Activated CD4-positive, alpha-beta T cell treated with anti-CD3 and anti-CD28 coated beads for 48 hours (primary cell): Measurements from ENCODE around the gene RCC1.
"Not testable (repeated sequence)": the region's sequence is repeated elsewhere in the genome, so short reads cannot be mapped to it uniquely, and the experiment has no call there.

Source experiments
- DNase-seq: peaks from one replicate; pipeline ENCODE4 v3.0.0-alpha.2; 2020

The RCC1 gene

GRCh38 chr1:28512058-28512611, 6.3 kb downstream of the RCC1 start:
- DNase-seq, result peak; percentile 21

GRCh38 chr1:28514445-28514933, 8.6 kb downstream of the RCC1 start:
- DNase-seq, result not testable (repeated sequence)

DNA sequence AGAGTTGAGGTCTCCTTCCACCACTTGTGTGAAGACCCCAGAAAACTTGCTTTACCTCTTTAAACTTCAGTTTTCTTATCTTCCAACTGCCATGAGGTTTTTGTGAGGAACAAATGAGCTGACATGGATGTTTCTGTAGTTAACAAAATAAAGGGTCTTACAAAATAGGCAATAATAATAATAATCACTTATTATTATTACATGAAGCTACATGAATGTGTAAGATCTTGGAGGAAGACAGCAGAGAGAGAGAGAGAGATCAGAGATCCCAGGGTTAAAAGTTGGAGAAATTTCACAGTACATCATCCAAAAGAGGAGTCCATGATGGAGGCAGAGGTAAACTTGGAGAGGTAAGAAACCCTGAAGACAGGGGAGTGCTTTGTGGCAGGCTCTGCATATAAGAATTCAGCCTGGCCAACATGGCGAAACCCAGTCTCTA, 10.7 kb downstream of the RCC1 start:
- DNase-seq, result no peak

GRCh38 chr1:28517649-28517999, 11.8 kb downstream of the RCC1 start:
- no peak for DNase-seq

GRCh38 chr1:28518000-28518744, 12.3 kb downstream of the RCC1 start:
- DNase-seq, result peak; percentile 95

DNA sequence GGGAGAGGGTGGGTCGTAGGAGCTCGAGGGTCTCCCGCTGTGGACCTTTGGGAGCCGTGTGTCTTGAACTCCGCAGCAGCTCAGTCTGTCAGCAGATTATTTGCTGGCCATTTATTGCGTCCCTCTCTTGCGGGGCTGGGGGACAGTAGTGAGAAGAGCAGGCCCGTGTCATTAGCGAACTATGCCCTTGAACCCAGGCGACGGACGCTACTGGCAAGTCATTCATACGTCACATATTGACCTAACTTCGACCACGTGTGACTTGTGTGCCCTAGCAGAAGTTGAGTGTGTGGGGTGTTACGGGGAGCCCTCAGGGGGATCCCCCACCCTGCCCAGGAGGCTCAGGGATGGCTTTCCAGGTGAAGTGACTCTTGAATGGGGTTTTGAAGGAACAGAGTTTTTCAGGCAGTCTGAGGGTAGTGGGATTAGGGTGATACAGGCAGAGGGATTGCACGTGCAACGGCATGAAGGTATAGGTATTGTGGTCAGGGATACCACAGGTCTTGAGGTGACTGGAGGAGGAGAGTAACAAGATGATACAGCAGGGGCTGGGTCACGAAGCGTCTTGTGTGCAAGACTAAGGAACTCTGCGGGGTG, 13.0 kb downstream of the RCC1 start:
- DNase-seq, result peak; percentile 74

DNA sequence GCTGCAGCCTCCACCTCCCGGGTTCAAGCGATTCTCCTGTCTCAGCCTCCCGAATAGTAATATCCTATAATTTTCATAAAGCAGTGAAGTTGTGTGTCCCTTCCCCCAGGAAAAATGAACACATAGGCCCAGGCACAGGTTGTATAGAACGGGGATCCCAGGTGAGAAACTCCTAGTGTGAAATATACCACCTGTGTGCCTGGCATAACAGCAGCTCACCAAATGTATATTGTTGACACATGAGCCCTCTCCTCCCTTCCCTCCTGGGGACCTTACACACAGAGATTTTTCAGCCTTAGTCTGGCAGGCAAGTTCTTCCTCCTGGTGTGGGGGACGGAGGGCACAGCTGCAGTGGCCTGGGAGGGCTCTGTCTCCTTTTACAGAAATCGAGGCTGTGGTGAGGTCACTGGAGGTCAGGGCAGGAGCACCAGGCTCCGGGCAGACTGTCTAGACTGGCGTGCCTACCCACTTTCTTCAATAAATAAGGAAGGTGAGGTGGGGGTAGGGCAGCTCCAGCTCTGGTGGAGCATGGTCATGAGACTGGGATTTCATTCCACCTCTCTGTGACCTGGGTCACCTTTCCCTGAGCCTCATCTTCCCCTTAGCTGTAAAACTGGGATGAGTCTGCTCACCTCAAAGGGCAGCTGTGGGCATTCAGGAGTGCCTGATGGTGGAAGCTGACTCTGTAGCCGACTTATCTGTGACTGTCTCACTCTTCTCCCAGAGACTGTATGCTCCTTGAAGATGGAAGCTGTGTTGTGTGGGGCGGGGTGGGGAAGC, 14.3 kb downstream of the RCC1 start:
- DNase-seq, result no peak

- DNase-seq, result not testable (repeated sequence)
Observed at GRCh38 chr1:28520796-28521195, 15.0 kb downstream of the RCC1 start.

DNA sequence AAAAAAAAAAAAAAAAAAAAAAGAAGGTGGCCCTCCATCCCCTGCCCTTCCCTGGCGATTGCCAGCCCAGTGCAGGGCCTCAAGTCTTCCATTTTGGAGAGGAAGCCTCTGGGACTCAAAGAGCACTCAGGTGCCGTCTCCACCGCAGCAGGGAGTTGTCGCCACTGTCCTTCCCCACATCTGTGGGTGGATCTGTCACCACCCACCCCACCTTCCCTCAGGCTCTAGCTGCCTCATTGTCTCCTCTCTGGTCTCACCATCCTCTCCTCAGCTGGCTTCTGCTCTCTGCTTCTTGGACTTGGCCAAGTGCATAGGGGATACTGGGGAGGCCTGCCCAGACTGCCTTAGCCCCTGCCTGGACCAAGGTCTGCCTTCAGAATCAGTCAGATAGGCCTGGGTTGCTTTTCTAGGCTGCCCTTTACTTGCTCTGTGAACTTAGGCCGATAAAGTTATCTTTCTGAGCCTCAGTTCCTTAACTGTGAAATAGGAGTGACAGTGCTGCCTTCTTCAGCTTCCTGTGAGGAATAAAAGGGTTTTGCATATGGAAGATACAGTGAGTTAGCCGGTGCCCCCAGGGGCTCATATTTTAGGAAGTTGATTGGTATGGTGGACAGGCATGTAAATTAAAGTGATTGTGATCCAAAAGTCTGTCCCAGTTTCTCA, 15.8 kb downstream of the RCC1 start:
- no peak for DNase-seq

- DNase-seq, result not testable (repeated sequence)
Observed at GRCh38 chr1:28522537-28522936, 16.7 kb downstream of the RCC1 start.

DNA sequence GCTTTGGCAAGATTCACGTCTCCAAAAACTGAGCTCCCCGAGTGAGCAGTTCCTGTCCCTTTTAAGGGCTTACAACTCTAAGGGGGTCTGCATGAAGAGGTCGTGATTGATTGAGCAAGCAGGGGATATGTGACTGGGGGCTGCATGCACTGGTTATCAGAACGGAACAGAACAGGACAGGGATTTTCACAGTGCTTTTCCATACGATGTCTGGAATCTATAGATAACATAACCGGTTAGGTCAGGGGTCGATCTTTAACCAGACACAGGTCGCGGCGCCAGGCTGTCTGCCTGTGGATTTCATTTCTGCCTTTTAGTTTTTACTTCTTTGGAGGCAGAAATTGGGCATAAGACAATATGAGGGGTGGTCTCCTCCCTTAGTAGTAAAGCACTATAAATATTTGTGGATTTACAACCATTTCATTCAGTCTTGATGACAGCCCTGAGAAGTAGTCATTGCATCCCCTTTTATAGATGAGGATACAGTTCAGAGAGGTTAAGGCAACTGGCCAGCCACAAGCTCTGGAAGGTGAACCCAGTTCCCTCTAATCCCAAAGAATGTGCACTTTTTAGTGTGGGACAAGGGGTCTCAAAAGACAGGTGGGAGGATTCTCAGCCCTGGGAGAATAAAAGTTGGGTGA, 19.3 kb downstream of the RCC1 start:
- DNase-seq, result not testable (repeated sequence)

DNA sequence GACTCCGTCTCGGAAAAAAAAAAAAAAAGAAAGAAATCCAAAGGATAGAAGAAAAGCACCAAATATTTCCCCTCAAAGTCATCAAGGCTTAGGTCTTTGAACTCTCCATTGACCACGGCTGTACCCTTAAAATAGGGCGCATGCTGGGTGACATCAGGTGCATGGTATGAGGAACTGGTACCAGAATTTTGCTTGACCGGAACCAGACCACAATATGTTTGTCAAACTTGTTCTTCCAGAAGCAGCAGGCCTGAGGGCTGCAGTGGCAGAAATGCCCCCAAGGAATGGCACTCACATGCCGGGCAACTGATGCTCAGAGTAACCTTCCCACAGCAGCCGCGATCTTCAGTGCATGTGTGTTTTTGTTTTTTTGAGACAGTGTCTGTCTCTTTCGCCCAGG, 21.0 kb downstream of the RCC1 start:
- DNase-seq, result no peak

DNA sequence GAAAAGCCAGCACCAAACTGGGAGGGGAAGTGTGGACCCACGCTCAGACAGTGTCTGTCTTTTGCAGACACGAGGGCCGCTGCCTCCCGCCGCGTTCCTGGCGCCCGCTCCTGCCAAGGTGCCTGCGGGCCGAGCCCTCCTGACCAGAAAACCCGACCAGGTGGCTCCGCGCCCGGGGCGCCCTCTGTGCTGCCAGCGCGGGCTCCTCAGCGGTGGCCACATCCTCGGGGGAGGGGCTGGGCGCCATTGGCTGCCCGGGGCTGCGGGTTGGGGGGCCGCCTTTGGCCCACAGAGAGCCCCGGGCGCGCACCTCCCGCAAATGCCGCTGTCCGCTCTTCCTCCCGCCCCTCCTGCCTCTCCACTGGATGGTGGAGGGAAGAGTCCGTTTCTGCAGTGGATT, 24.6 kb downstream of the RCC1 start:
- no peak for DNase-seq

DNA sequence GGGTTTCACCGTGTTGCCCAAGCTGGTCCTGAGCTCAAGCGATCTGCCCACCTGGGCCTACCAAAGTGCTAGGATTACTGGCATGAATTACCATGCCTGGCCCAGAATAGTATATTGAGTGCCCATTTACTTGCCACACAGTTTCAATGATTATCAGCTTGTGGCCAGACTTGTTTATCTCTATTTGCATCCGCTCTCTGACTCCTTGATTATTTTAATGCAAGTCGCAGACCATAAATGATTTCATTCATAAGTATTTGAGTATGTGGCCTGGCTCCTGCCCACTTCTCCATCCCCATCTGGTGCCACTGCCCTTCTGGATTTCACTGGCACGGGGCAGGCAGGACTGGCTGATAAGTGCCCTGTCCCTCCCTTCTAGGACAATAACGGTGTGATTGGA, 28.8 kb downstream of the RCC1 start:
- no peak for DNase-seq

DNA sequence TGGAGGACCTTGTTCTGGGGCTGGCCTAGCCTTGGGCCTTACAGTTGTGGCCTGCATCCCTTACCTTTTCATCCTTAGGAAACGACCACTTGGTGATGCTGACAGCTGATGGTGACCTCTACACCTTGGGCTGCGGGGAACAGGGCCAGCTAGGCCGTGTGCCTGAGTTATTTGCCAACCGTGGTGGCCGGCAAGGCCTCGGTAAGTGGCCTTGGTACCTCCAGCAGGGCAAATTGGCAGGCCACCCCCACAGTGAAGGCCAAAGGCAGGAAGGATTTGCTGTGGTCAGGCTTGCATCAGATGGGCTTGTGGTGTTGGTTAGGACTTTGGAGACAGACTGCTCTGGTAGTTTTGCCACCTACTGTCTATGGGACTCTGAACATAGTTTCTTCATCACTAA, 29.3 kb downstream of the RCC1 start:
- no peak for DNase-seq

GRCh38 chr1:28537457-28538199, 31.8 kb downstream of the RCC1 start:
- no peak for DNase-seq

DNA sequence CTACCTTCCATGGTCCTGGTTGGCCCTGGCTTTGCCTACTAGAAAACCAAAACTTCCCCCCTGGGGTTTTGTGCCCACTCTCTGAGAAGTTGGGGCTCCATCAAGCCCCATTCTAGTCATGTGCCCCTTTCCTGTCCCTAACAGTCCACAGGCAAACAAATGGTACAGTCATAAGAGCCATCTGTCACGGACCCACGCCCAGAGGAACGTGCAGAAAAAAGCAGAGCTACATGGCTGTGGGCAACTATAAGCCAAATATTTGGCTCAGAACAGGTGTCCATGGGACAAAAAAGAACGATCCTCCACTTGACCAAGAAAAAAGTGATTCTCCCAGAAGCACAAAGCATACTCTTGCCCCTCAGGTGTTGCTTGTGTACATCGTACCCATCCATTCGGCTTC, 32.4 kb downstream of the RCC1 start:
- DNase-seq, result no peak

- DNase-seq, result no peak
Observed at GRCh38 chr1:28540651-28541050, 34.8 kb downstream of the RCC1 start.

DNA sequence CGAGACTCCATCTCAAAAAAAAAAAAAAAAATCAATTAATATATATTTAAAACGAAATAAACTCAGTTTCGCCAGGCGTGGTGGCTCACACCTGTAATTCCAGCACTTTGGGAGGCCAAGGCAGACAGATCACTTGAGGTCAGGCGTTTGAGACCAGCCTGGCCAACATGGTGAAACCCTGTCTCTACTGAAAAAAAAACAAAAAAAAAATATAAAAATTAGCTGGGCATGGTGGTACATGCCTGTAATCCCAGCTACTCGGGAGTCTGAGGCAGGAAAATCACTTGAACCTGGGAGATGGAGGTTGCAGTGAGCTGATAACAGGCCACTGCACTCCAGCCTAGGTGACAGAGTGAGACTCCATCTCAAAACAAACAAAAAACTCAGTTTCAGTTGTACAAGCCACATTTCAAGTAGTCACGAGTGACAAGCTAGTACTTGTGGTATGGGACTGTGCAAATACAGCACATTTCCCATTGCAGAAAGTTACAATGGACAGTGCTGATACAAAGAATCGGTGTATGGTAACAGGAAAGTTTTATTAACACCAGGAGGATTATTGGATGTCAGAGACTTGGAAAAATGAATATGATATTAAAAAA, 35.7 kb downstream of the RCC1 start:
- DNase-seq, result not testable (repeated sequence)

DNA sequence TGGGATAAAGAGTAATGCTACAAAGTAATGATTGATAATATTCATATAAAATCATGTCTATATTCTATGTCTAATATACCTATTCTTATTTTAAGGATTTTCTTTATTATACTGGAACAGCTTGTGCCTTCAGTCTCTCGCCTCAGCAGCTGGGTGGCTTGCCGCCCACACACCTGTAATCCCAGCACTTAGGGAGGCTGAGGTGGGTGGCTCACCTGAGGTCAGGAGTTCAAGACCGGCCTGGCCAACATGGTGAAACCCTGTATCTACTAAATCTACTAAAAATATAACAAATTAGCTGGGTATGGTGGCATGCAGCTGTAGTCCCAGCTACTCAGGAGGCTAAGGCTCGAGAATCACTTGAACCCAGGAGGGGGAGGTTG, 39.4 kb downstream of the RCC1 start:
- DNase-seq, result no peak

GRCh38 chr1:28548318-28548717, 42.5 kb downstream of the RCC1 start:
- DNase-seq, result no peak
